C4-2B (cell line): Measurements from ENCODE around the gene TLE2.

Experiments
- H3K27ac ChIP-seq: fragments of 450-650 bp; 2 replicates; pipeline ENCODE4 v1.5.1; 2017
- ZFX ChIP-seq: fragments of 450-650 bp; IDR thresholded peaks from 2 replicates; pipeline ENCODE4 v1.6.1; 2017
- TF ChIP-seq, protein P1 (sequence below): fragments of 450-650 bp; conservative IDR thresholded peaks from 2 replicates; pipeline ENCODE4 v1.5.1; 2017; ENCODE audit warnings: mild to moderate bottlenecking

Gene TLE2

DNA sequence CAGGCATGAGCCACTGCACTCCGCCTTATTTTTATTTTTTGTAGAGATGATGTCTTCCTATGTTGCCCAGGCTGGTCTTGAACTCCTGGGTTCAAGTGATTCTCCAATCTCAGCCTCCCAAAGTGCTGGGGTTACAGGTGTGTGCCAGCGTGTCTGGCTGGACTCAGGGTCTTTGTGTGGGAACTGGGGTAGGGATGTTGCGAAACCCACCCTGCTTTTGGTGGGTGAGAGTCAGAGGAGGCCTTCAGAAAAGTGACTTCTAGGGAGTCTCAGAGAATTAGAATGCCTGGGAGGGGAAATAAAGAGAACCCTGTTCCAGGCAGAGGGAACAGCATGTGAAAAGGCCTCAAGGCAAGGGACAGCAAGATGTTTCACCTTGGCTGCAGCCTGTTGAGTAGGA, 20.0 kb upstream of the TLE2 start:
- no peak for TF ChIP-seq ZFX
- TF ChIP-seq, protein P1, sequence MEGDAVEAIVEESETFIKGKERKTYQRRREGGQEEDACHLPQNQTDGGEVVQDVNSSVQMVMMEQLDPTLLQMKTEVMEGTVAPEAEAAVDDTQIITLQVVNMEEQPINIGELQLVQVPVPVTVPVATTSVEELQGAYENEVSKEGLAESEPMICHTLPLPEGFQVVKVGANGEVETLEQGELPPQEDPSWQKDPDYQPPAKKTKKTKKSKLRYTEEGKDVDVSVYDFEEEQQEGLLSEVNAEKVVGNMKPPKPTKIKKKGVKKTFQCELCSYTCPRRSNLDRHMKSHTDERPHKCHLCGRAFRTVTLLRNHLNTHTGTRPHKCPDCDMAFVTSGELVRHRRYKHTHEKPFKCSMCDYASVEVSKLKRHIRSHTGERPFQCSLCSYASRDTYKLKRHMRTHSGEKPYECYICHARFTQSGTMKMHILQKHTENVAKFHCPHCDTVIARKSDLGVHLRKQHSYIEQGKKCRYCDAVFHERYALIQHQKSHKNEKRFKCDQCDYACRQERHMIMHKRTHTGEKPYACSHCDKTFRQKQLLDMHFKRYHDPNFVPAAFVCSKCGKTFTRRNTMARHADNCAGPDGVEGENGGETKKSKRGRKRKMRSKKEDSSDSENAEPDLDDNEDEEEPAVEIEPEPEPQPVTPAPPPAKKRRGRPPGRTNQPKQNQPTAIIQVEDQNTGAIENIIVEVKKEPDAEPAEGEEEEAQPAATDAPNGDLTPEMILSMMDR: no peak
- no peak overlapping the region for H3K27ac ChIP-seq

DNA sequence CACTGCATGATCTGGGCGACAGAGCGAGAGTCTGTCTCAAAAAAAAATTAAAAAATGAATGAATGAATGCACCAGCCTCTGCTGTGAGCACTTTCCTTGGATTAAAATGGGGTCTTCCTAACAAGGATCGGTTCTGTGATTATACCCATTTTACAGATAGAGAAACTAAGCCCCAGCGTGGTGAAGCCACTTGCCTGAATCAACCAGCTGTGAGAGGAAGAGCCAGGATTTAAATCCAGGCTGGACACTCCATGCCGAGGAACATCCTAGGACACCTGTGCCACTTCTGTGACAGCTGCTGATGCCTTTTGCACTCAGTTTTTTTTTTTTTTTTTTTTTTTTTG, 19.1 kb upstream of the TLE2 start:
- TF ChIP-seq ZFX: no peak
- TF ChIP-seq, protein P1: no peak

DNA sequence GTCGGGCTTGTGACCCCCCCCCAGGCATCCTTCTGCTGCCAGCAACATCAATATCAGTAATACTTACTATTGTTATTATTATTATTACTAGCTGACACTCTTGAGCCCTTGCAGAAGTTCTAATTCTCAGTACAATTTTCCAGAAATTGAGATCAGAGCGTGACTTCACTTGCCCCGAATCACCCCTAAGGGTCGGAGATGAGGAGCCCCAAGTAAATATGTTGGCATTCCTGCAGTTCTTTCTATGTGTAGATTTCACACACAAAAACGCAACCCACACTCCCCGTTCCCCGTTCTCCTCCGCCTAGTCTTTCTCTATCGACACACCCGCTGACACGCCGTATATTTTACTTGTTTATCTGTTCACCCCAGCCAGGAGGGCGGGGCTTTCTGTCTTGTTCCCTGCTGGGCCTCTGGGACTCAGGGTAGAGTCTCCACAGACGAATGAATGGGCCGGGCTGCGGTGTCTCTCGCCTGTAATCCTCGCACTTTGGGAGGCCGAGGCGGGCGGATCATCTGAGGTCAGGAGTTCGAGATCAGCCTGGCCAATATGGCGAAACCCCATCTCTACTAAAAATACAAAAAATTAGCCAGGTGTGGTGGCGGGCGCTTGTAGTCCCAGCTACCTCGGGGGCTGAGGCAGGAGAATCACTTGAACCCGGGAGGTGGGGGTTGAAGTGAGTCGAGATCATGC, 18.6 kb upstream of the TLE2 start:
- TF ChIP-seq, protein P1: no peak
- TF ChIP-seq ZFX: no peak
- no peak overlapping the region for H3K27ac ChIP-seq

More for the DNA sequence above, 19.1 kb upstream of the TLE2 start:
- H3K27ac ChIP-seq: no peak overlapping the region

DNA sequence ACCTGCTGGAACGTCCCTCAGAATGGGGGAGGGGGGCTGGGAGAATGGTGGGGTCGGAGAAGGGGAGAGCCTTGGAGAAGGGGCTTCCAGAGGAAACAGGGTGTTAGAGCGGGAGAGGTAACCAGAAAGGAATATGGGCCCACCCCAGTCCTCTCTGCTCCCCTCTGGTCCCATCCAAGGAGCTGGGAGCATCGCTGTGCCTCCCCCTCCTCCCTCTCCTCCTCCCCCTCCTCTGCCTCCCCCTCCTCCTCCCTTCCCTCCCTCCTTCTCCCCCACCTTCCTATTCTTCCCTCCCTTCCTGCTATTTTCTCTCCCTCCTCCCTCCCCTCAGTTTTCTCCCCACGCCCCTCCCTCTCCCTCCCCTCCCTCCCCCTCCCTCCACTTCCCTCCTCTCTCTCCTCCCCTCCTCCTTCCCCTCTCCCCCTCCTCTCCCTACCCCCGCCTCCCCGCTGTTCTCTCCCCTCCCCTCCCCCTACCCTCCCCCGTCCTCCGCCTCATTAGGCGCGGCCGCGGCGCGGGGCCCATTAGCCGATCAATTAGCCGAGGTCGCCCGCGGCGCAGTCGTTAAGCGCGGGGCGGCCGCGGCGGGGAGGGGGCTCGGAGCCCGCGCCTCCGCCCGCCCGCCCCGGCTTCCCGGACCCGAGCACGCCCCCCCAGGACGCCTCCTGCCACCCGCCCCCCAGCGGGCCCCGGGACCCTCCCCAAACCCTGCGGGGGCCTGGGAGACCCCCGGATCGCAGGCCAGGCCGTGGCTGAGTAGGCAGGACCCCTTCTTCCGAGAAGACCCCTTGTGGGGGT, 17.8 kb upstream of the TLE2 start:
- no peak overlapping the region for H3K27ac ChIP-seq
- TF ChIP-seq, protein P1: no peak

DNA sequence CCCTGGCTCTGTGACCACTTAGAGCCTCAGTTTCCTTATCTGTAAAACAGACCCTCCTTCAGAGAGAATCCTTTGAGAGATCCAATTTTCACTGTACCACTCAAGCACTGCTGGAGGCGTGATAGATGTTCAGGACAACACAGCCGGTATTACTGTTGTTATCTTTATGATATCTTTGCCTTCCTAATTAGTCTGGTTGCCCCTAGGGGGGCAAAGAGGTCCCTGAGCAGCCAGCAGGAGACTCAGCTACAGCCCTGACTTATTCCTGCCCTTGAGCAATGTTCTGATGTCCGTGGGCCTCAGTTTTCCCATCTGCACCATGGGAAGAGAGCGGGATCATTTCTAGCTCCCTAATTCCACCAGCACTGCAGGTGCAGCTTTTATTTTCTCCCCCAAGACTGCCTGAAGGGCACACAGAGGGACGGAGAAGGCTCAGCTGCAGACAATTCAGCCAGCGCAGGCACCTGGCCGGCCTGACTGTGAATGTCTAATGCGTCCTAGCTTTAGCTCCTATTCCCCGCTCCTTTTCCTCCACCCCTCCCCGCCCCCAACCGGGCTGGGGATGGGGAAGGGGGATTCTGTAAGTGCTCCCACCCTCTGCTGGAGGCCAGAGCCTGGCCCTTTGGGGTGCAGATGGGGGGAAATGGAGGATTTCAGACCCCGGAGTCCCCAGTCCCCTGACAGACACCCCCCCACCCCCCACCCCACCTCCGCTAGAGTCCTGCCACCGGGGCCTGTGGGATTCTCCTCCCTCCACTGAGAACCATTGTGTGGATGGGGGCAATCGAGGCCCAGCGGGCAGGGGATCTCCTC, 17.0 kb upstream of the TLE2 start:
- no peak for TF ChIP-seq ZFX
- TF ChIP-seq, protein P1: no peak
- no peak overlapping the region for H3K27ac ChIP-seq

DNA sequence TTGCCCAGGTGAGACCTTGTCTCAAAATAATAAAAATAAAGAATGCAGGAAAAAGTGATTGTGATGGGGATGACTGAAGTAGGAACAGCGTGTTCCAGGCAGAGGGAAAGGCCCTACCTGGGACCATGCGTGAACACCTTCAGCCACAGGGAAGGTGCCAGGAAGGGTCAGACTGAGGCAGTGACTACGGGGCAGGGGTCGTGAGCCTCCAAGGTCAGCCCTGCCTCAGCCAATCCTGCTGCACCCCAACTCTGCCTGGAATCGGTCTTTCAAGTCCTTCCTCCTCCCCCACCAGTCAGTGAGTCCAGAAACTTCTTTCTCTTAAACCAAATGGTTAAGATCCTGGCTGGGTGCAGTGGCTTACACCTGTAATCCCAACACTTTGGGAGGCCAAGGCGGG, 16.1 kb upstream of the TLE2 start:
- no peak for TF ChIP-seq ZFX
- TF ChIP-seq, protein P1: no peak
- no peak overlapping the region for H3K27ac ChIP-seq

DNA sequence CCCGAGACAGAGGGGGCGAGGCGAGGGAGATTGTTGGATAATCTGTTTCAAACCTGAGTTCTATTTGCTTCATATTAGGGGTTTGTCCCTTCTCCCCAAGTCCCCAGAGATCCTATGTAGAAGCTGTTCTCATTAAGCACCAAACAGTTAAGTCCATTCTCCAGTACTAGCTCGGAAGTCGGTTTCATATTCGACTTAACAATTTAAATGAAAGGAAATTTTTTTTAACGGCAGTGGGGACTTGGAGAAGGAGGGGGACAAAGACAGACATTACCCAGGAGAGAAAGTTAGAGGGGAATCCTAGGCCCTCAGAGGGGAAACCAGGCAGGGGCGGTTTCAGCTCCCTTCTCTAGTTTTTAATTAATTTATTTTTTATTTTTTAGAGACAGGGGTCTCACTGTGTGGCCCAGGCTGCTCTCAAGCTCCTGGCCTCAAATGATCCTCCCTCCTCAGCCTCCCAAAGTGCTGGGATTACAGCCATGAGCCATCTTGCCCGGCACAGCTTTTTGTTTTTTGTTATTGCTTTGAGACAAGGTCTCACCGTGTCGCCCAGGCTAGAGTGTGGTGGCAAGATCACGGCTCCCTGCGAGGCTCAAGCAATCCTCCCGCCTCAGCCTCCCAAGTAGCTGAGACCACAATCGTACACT, 13.7 kb upstream of the TLE2 start:
- TF ChIP-seq, protein P1: no peak
- no peak for TF ChIP-seq ZFX

More for the DNA sequence above, 13.7 kb upstream of the TLE2 start:
- H3K27ac ChIP-seq: no peak overlapping the region
